Stomach (tissue), 9 donors: ENCODE measurements around the gene QSER1. TPM values are rescaled to one million over a fixed set of nuclear protein-coding genes. Genes with fewer than 3 reads are reported as not detected.

Experiments
- DNase-seq, 2 donors: peaks; one replicate each; pipeline versions ENCODE4 v3.0.0 to v3.0.0-alpha.2; 2013 to 2019
- H3K27ac ChIP-seq, 5 donors: fragments of 200-600 bp in 4 of 5; sonication (generic) in 4 of 5; one replicate each; pipeline ENCODE4 v1.5.1; 2013 to 2019; ENCODE audit warnings: mild to moderate bottlenecking in 1 of 5, moderate library complexity in 1 of 5
- H3K27me3 ChIP-seq, 3 donors: fragments of 200-600 bp; sonication (generic); one replicate each; pipeline ENCODE4 v1.5.1; 2017 to 2019; ENCODE audit warnings: mixed run types in 1 of 3
- H3K36me3 ChIP-seq, 4 donors: fragments of 200-600 bp; sonication (generic); 1 replicate in 3 of 4; 2 replicates in 1 of 4; pipeline ENCODE4 v1.5.1; 2016 to 2019
- H3K4me1 ChIP-seq, 4 donors: fragments of 200-600 bp; sonication (generic); one replicate each; pipeline ENCODE4 v1.5.1; 2016 to 2019
- H3K4me3 ChIP-seq, 4 donors: fragments of 200-600 bp; sonication (generic) in 3 of 4; one replicate each; pipeline ENCODE4 v1.5.1; 2016 to 2019; ENCODE audit warnings: mild to moderate bottlenecking in 1 of 4
- H3K9me3 ChIP-seq, 4 donors: fragments of 200-600 bp; sonication (generic); one replicate each; pipeline ENCODE4 v1.5.1; 2016 to 2019
- CTCF ChIP-seq, 7 experiments: fragments of 450-650 bp in 4 of 7; fragments of 200-600 bp in 3 of 7; sonication (generic) in 3 of 7; IDR thresholded peaks; one replicate each; pipeline ENCODE4 v1.5.1; 2016 to 2019; ENCODE audit warnings: antibody characterized with exemption in 7 of 7, control low read depth in 2 of 7, mild to moderate bottlenecking in 1 of 7
- EP300 ChIP-seq: sonication (generic); formaldehyde crosslinking; IDR thresholded peaks from one replicate; pipeline ENCODE4 v1.6.1; 2017; ENCODE audit warnings: antibody characterized with exemption
- POLR2A ChIP-seq, 4 donors: fragments of 450-650 bp; IDR thresholded peaks; one replicate each; pipeline ENCODE4 v1.6.1; 2016; ENCODE audit warnings: antibody characterized with exemption in 4 of 4, control low read depth in 2 of 4, mild to moderate bottlenecking in 1 of 4, moderate library complexity in 1 of 4
- POLR2AphosphoS5 ChIP-seq, 3 donors: sonication (generic); formaldehyde crosslinking; IDR thresholded peaks; one replicate each; pipeline ENCODE4 v1.6.1; 2016; ENCODE audit warnings: antibody characterized with exemption in 3 of 3
- WGBS, 5 donors: extraction: QIAGEN DNeasy Blood & Tissue Kit in 3 of 5; methylation state at CpG; one replicate each; pipeline versions ENCODE4 v1.1.5 to v1.1.7; 2013 to 2018; 5-methylcytosine and 5-hydroxymethylcytosine counted together
- intact Hi-C: fragments of 100-400 bp; cut with DNase I; formaldehyde crosslinking; loops from one replicate; pipeline ENCODE4 v1.15.1; 2023; ENCODE audit warnings: low total_unique reads
- polyA plus RNA-seq, 3 donors: library from polyadenylated mRNA; stranded (reverse); fragments of 200-250 nt; gene quantifications; one replicate each; pipeline ENCODE4 v1.2.3, GENCODE V29; 2013
- total RNA-seq, 5 donors: library from RNA; depleted of rRNA; stranded (reverse); fragments of >200 nt; gene quantifications; one replicate each; pipeline versions ENCODE4 v1.1.0 to v1.2.3, GENCODE V29; 2014 to 2016
- donor health status: healthy with polysubstance abuse.
- donor health status: Bipolar disorder and iron deficiency.
- donor health status: healthy.

The QSER1 gene
- total and polyA plus RNA-seq, 8 donors: 2.6 to 51.3 (median 13.5) TPM

- no peak for TF ChIP-seq POLR2A (IDR thresholded peaks at IDR 0.05)
- intact Hi-C loops: no loop called here
- Histone ChIP-seq H3K27ac (no peak overlapping the region), H3K4me1 (no peaks in the 10 kb centered on the region), H3K4me3 (no peak overlapping the region), H3K36me3 (no peaks in the 10 kb centered on the region), H3K27me3 (no peaks in the 10 kb centered on the region), H3K9me3 (peaks cover 0 to 17% (median 14%) of the 10 kb centered on the region in 4 donors)
- WGBS, 5 donors: 90 to 97% (median 94%) methylated on average over 3 of the region's 3 CpGs
- no peak for DNase-seq
These were observed 98.8 kb downstream of the QSER1 start for GRCh38 chr11:32991427-32991826.

GRCh38 chr11:32991898-32992297 is 99.3 kb downstream of the QSER1 start:
- no peak overlapping the region for H3K27ac ChIP-seq
- H3K36me3 ChIP-seq: no peaks in the 10 kb centered on the region
- intact Hi-C loops: no loop called here
- H3K9me3 ChIP-seq: peaks cover 0 to 17% (median 14%) of the 10 kb centered on the region in 4 donors
- no peaks in the 10 kb centered on the region for H3K27me3 ChIP-seq
- no peaks in the 10 kb centered on the region for H3K4me1 ChIP-seq
- TF ChIP-seq POLR2A (IDR thresholded peaks at IDR 0.05): no peak
- no peak for TF ChIP-seq CTCF (IDR thresholded peaks at IDR 0.05)
- no peak for TF ChIP-seq EP300
- TF ChIP-seq POLR2AphosphoS5 (IDR thresholded peaks at IDR 0.05): no peak
- DNase-seq: no peak
- no peak overlapping the region for H3K4me3 ChIP-seq

GRCh38 chr11:33000181-33000580 is 107.6 kb downstream of the QSER1 start:
- intact Hi-C loops: no loop called here
- no peak for TF ChIP-seq EP300
- no peak for TF ChIP-seq CTCF (IDR thresholded peaks at IDR 0.05)
- TF ChIP-seq POLR2A (IDR thresholded peaks at IDR 0.05): no peak
- TF ChIP-seq POLR2AphosphoS5 (IDR thresholded peaks at IDR 0.05): no peak
- H3K27ac ChIP-seq: no peak overlapping the region

GRCh38 chr11:33001281-33001680 is 108.7 kb downstream of the QSER1 start:
- Histone ChIP-seq H3K27ac (no peak overlapping the region), H3K27me3 (no peaks in the 10 kb centered on the region), H3K4me3 (no peak overlapping the region), H3K4me1 (peaks cover 0 to 3% (median 0%) of the 10 kb centered on the region in 4 donors), H3K36me3 (no peaks in the 10 kb centered on the region), H3K9me3 (peaks cover 0 to 6% (median 0%) of the 10 kb centered on the region in 4 donors)
- no peak for DNase-seq
- TF ChIP-seq POLR2AphosphoS5 (IDR thresholded peaks at IDR 0.05): no peak
- no peak for TF ChIP-seq EP300
- no peak for TF ChIP-seq CTCF (IDR thresholded peaks at IDR 0.05)
- no peak for TF ChIP-seq POLR2A (IDR thresholded peaks at IDR 0.05)
- intact Hi-C loops: no loop called here
- 40 to 85% (median 58%) methylated on average over 6 of the region's 6 CpGs for WGBS, 5 donors

More at GRCh38 chr11:33000181-33000580, 107.6 kb downstream of the QSER1 start:
- Histone ChIP-seq H3K27me3 (no peaks in the 10 kb centered on the region), H3K4me3 (no peak overlapping the region), H3K36me3 (no peaks in the 10 kb centered on the region), H3K4me1 (peaks cover 0 to 3% (median 0%) of the 10 kb centered on the region in 4 donors), H3K9me3 (peaks cover 0 to 6% (median 0%) of the 10 kb centered on the region in 4 donors)
- DNase-seq: no peak

GRCh38 chr11:33001751-33002542 is 109.3 kb downstream of the QSER1 start:
- no peak for TF ChIP-seq POLR2AphosphoS5 (IDR thresholded peaks at IDR 0.05)
- no peak for TF ChIP-seq EP300
- no peak for TF ChIP-seq CTCF (IDR thresholded peaks at IDR 0.05)
- no peak for TF ChIP-seq POLR2A (IDR thresholded peaks at IDR 0.05)
- Histone ChIP-seq H3K27ac (no peak overlapping the region), H3K9me3 (peaks cover 0 to 6% (median 0%) of the 10 kb centered on the region in 4 donors), H3K4me1 (peaks cover 0 to 3% (median 0%) of the 10 kb centered on the region in 4 donors), H3K36me3 (no peaks in the 10 kb centered on the region), H3K4me3 (no peak overlapping the region), H3K27me3 (no peaks in the 10 kb centered on the region)
- WGBS, 5 donors: 47 to 68% (median 65%) methylated on average over 7 to 8 of the region's 8 CpGs
- intact Hi-C loops: no loop called here
- DNase-seq: no peak
